PC-3 (cell line): ENCODE data around the gene KREMEN2. TPM values are rescaled to one million over a fixed set of nuclear protein-coding genes. Genes with fewer than 3 reads are reported as not detected.
A peak's percentile ranks its signal among the peaks of the same experiment; 100 is the strongest.
"Not testable (repeated sequence)": the region's sequence is repeated elsewhere in the genome, so short reads cannot be mapped to it uniquely, and the experiment has no call there.

Experiments
- ATAC-seq: fragments of 200-7000 bp; cut with Tn5 transposase; 2 replicates; pipeline ENCODE4 v1.9.1; 2020; ENCODE audit warnings: mild to moderate bottlenecking, moderate library complexity
- BruUV-seq: library from RNA; stranded (reverse); fragments of 400-500 nt; replicated peaks from 2 replicates; lab custom pipeline; 2021; lab: Mats Ljungman, UMichigan
- CTCF ChIA-PET: fragments of 300-600 bp; sonication (Branson Sonifier 250); formaldehyde crosslinking; loops from one replicate; lab custom pipeline; 2022; ENCODE audit warnings: antibody characterized with exemption; lab: Charles Lee
- POLR2A ChIA-PET: fragments of 300-600 bp; sonication (Branson Sonifier 250); formaldehyde crosslinking; loops from one replicate; lab custom pipeline; 2022; ENCODE audit warnings: antibody characterized with exemption; ENCODE audit not compliant: unreplicated experiment; lab: Charles Lee
- DNase-seq: peaks from one replicate; pipeline ENCODE4 v3.0.0-alpha.2; 2015
- H2AFZ ChIP-seq: fragments of 300-600 bp; sonication (generic); 2 replicates; pipeline ENCODE4 v1.6.0; 2016; ENCODE audit warnings: antibody characterized with exemption, low read length
- H3F3A ChIP-seq: fragments of 300-600 bp; sonication (generic); one replicate; pipeline ENCODE4 v1.6.0; 2017; ENCODE audit warnings: antibody characterized with exemption, low read length, control low read depth, mild to moderate bottlenecking; ENCODE audit not compliant: unreplicated experiment
- H3K27ac ChIP-seq: fragments of 300-600 bp; sonication (generic); 2 replicates; pipeline ENCODE4 v1.5.1; 2016; ENCODE audit warnings: mild to moderate bottlenecking, low read length
- H3K27me3 ChIP-seq: fragments of 300-600 bp; sonication (generic); 2 replicates; pipeline ENCODE4 v1.6.1; 2016; ENCODE audit warnings: low read length, mixed read lengths
- H3K36me3 ChIP-seq: fragments of 300-600 bp; sonication (generic); 2 replicates; pipeline ENCODE4 v1.6.1; 2016; ENCODE audit warnings: low read depth, mixed run types, low read length, mixed read lengths
- H3K4me1 ChIP-seq: fragments of 300-600 bp; sonication (generic); 2 replicates; pipeline ENCODE4 v1.5.1; 2016; ENCODE audit warnings: low read length; ENCODE audit not compliant: insufficient read depth
- H3K4me2 ChIP-seq: fragments of 300-600 bp; sonication (generic); 2 replicates; pipeline ENCODE4 v1.6.0; 2016; ENCODE audit warnings: low read length
- H3K4me3 ChIP-seq: fragments of 300-600 bp; sonication (generic); 2 replicates; pipeline ENCODE4 v1.5.1; 2016; ENCODE audit warnings: mild to moderate bottlenecking, low read length, mixed read lengths
- H3K79me2 ChIP-seq: fragments of 300-600 bp; sonication (generic); 2 replicates; pipeline ENCODE4 v1.6.1; 2017; ENCODE audit warnings: low read length, mixed read lengths
- H3K9ac ChIP-seq: fragments of 300-600 bp; sonication (generic); 2 replicates; pipeline ENCODE4 v1.6.0; 2016; ENCODE audit warnings: mild to moderate bottlenecking, low read length
- H3K9me2 ChIP-seq: fragments of 300-600 bp; sonication (generic); replicated peaks from 2 replicates; pipeline ENCODE4 v1.6.1; 2016; ENCODE audit warnings: mixed run types, low read length, mixed read lengths
- H3K9me3 ChIP-seq: fragments of 300-600 bp; sonication (generic); 2 replicates; pipeline ENCODE4 v1.6.1; 2016; ENCODE audit warnings: low read length, mixed read lengths
- H4K20me1 ChIP-seq: fragments of 300-600 bp; sonication (generic); 2 replicates; pipeline ENCODE4 v1.6.1; 2016; ENCODE audit warnings: low read length, mixed read lengths
- EZH2 ChIP-seq: fragments of 300-600 bp; sonication (generic); IDR thresholded peaks from one replicate; pipeline ENCODE4 v1.6.1; 2017; ENCODE audit warnings: antibody characterized with exemption, mild to moderate bottlenecking, low read length; ENCODE audit not compliant: unreplicated experiment
- EZH2phosphoT487 ChIP-seq: fragments of 300-600 bp; sonication (generic); IDR thresholded peaks from 2 replicates; pipeline ENCODE4 v1.6.1; 2018; ENCODE audit warnings: mild to moderate bottlenecking, antibody characterized with exemption, low read length, borderline replicate concordance
- intact Hi-C: fragments of 100-400 bp; cut with micrococcal nuclease; formaldehyde crosslinking; loops from 2 replicates; pipeline ENCODE4 v1.9.0; 2023
- total RNA-seq: library from RNA; depleted of rRNA; stranded (reverse); fragments of >200 nt; gene quantifications from 2 replicates; pipeline ENCODE4 v1.2.3, GENCODE V29; 2014
- TF ChIP-seq, protein P1 (sequence below): fragments of 300-600 bp; sonication (generic); conservative IDR thresholded peaks from 2 replicates; pipeline ENCODE4 v1.5.1; 2017; ENCODE audit warnings: antibody characterized with exemption, low read depth, mild to moderate bottlenecking, low read length

Gene KREMEN2
- total RNA-seq, 1 experiment from 2014 or later, result 3.6 TPM

DNA sequence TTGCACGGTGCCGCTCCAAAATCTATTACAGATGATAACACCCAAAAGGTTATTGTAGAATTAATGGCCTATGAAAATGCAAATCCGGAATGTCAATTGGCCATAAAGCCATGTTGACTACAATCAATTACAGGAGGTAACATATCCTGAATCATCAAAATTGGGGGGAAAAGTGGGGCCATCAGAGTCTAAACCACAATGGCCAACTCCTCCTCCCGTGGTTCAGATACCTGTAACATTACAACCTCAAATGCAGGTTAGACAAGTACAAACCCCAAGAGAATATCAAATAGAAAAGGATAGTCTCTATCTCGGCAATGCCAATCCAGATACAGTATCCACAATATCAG is 37.5 kb upstream of the KREMEN2 start:
- Histone ChIP-seq H4K20me1 (no peaks in the 10 kb centered on the region), H3K4me2 (peak overlapping the region; percentile 65), H3K36me3 (no peaks in the 10 kb centered on the region), H3K27ac (no peak overlapping the region), H3K4me1 (peaks cover 5% of the 10 kb centered on the region; the same call in 1 of the 2 replicates), H3K9me3 (no peaks in the 10 kb centered on the region), H3K79me2 (no peaks in the 10 kb centered on the region), H3K9me2 (no peaks in the 10 kb centered on the region), H3K27me3 (no peaks in the 10 kb centered on the region), H2AFZ (peak overlapping the region; percentile 68), H3K9ac (no peak overlapping the region), H3F3A (no peaks in the 10 kb centered on the region), H3K4me3 (peak overlapping the region; percentile 16; the same call in 1 of the 2 replicates)
- BruUV-seq, result no TSS peak
- intact Hi-C loops, result loop anchor here (2.0 kb wide), 1 partner anchor 52 kb away; no protein-coding TSS in a partner anchor
- no peak for DNase-seq
- TF ChIP-seq EZH2phosphoT487 (no peak), EZH2 (no peak)
- TF ChIP-seq, protein P1, sequence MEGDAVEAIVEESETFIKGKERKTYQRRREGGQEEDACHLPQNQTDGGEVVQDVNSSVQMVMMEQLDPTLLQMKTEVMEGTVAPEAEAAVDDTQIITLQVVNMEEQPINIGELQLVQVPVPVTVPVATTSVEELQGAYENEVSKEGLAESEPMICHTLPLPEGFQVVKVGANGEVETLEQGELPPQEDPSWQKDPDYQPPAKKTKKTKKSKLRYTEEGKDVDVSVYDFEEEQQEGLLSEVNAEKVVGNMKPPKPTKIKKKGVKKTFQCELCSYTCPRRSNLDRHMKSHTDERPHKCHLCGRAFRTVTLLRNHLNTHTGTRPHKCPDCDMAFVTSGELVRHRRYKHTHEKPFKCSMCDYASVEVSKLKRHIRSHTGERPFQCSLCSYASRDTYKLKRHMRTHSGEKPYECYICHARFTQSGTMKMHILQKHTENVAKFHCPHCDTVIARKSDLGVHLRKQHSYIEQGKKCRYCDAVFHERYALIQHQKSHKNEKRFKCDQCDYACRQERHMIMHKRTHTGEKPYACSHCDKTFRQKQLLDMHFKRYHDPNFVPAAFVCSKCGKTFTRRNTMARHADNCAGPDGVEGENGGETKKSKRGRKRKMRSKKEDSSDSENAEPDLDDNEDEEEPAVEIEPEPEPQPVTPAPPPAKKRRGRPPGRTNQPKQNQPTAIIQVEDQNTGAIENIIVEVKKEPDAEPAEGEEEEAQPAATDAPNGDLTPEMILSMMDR, result no peak
- POLR2A ChIA-PET, result no interaction called here
- CTCF ChIA-PET, result interaction anchor here (1.0 kb wide), 2 partner anchors 15 to 43 kb away, joined by 4 to 7 read pairs; partner anchors contain the start of genes FLYWCH1 and FLYWCH2
- ATAC-seq, result peak; percentile 15; the same call in 1 of the 2 replicates

- DNase-seq, result peak; percentile 90
- ChIA-PET POLR2A (no interaction called here), CTCF (interaction anchor here (0.6 to 1.0 kb wide), 4 partner anchors 16 to 59 kb away, joined by 3 to 7 read pairs (median 4); partner anchors contain the start of genes FLYWCH1 and FLYWCH2)
- no TSS peak for BruUV-seq
- Histone ChIP-seq H3K9me2 (no peaks in the 10 kb centered on the region), H3K4me3 (peak overlapping the region; percentile 16; the same call in 1 of the 2 replicates), H3K4me2 (peak overlapping the region; percentile 65), H3K79me2 (no peaks in the 10 kb centered on the region), H3K4me1 (peaks cover 5% of the 10 kb centered on the region; the same call in 1 of the 2 replicates), H3K36me3 (no peaks in the 10 kb centered on the region), H3K27ac (no peak overlapping the region), H2AFZ (peak overlapping the region; percentile 68), H3K9me3 (no peaks in the 10 kb centered on the region), H3K9ac (no peak overlapping the region), H4K20me1 (no peaks in the 10 kb centered on the region), H3F3A (no peaks in the 10 kb centered on the region), H3K27me3 (no peaks in the 10 kb centered on the region)
- no peak for TF ChIP-seq EZH2phosphoT487
- TF ChIP-seq, protein P1, result peak; percentile 93
- ATAC-seq, result peak; percentile 90
- intact Hi-C loops, result loop anchor here (2.0 kb wide), 1 partner anchor 52 kb away; no protein-coding TSS in a partner anchor
Measured at GRCh38 chr16:2927010-2927646, 36.9 kb upstream of the KREMEN2 start.

- H2AFZ ChIP-seq, ATAC-seq, H3K4me3 ChIP-seq, H3K9ac ChIP-seq, H3K27me3 ChIP-seq, intact Hi-C loops, H4K20me1 ChIP-seq, CTCF ChIA-PET, DNase-seq, H3K4me1 ChIP-seq, POLR2A ChIA-PET, H3F3A ChIP-seq, H3K36me3 ChIP-seq, H3K4me2 ChIP-seq, H3K9me2 ChIP-seq, H3K9me3 ChIP-seq, H3K79me2 ChIP-seq, BruUV-seq, H3K27ac ChIP-seq: not testable (repeated sequence)
Measured at GRCh38 chr16:2928151-2928550, 35.9 kb upstream of the KREMEN2 start.
